ENCODE results near the gene NIPAL1. TPM values are rescaled to one million over a fixed set of nuclear protein-coding genes. Genes with fewer than 3 reads are reported as not detected.

NIPAL1 gene
- total RNA-seq, 4 donors from 2014 or later = 0.87 to 3.1 (median 1.9) TPM

GRCh38 chr4:48068182-48068581, 51.6 kb downstream of the NIPAL1 start:
- H3K36me3 ChIP-seq = no peaks in the 10 kb centered on the region
- WGBS, 2 donors = 80 to 91% methylated on average over 2 of the region's 2 CpGs
- H3K4me1 ChIP-seq = no peaks in the 10 kb centered on the region
- no peaks in the 10 kb centered on the region for H3K27me3 ChIP-seq
- H3K9me3 ChIP-seq = no peaks in the 10 kb centered on the region
- no peak overlapping the region for H3K4me3 ChIP-seq
- DNase-seq (ENCODE audit: low spot score in 2 of 2) = no peak
- TF ChIP-seq POLR2A (IDR thresholded peaks at IDR 0.05) = no peak
- no peak for TF ChIP-seq CTCF (IDR thresholded peaks at IDR 0.05)
- TF ChIP-seq EP300 (IDR thresholded peaks at IDR 0.05) = no peak
- H3K27ac ChIP-seq = no peak overlapping the region

GRCh38 chr4:48069026-48069425, 52.5 kb downstream of the NIPAL1 start:
- Histone ChIP-seq H3K4me1 (no peaks in the 10 kb centered on the region), H3K36me3 (no peaks in the 10 kb centered on the region), H3K4me3 (no peak overlapping the region), H3K27ac (no peak overlapping the region), H3K9me3 (no peaks in the 10 kb centered on the region), H3K27me3 (no peaks in the 10 kb centered on the region)
- WGBS, 2 donors = 20 to 27% methylated on average over 2 of the region's 2 CpGs
- DNase-seq (ENCODE audit: low spot score in 2 of 2) = no peak
- TF ChIP-seq CTCF (IDR thresholded peaks at IDR 0.05) (no peak), POLR2A (IDR thresholded peaks at IDR 0.05) (no peak), EP300 (IDR thresholded peaks at IDR 0.05) (no peak)

GRCh38 chr4:48071191-48071590, 54.6 kb downstream of the NIPAL1 start:
- no peak for DNase-seq (ENCODE audit: low spot score in 2 of 2)
- TF ChIP-seq CTCF (IDR thresholded peaks at IDR 0.05) (no peak), EP300 (IDR thresholded peaks at IDR 0.05) (no peak)
- no peaks in the 10 kb centered on the region for H3K9me3 ChIP-seq
- no peaks in the 10 kb centered on the region for H3K27me3 ChIP-seq
- H3K36me3 ChIP-seq = no peaks in the 10 kb centered on the region
- H3K4me1 ChIP-seq = no peaks in the 10 kb centered on the region
- no peak overlapping the region for H3K27ac ChIP-seq
- H3K4me3 ChIP-seq = no peak overlapping the region
- 54 to 67% methylated on average over 3 of the region's 3 CpGs for WGBS, 2 donors

GRCh38 chr4:48073567-48074103, 57.1 kb downstream of the NIPAL1 start:
- TF ChIP-seq POLR2A (IDR thresholded peaks at IDR 0.05) (no peak), CTCF (IDR thresholded peaks at IDR 0.05) (no peak), EP300 (IDR thresholded peaks at IDR 0.05) (no peak)
- no peak for DNase-seq (ENCODE audit: low spot score in 2 of 2)
- Histone ChIP-seq H3K4me1 (no peaks in the 10 kb centered on the region), H3K4me3 (no peak overlapping the region), H3K27me3 (no peaks in the 10 kb centered on the region), H3K27ac (no peak overlapping the region), H3K9me3 (no peaks in the 10 kb centered on the region), H3K36me3 (no peaks in the 10 kb centered on the region)
- 33 to 39% methylated on average over 3 of the region's 3 CpGs for WGBS, 2 donors

GRCh38 chr4:48074657-48075056, 58.1 kb downstream of the NIPAL1 start:
- WGBS, 2 donors = 38 to 51% methylated on average over 1 of the region's 1 CpG
- H3K4me3 ChIP-seq = no peak overlapping the region
- TF ChIP-seq POLR2A (IDR thresholded peaks at IDR 0.05) (no peak), EP300 (IDR thresholded peaks at IDR 0.05) (no peak), CTCF (IDR thresholded peaks at IDR 0.05) (no peak)
- H3K4me1 ChIP-seq = no peaks in the 10 kb centered on the region
- no peaks in the 10 kb centered on the region for H3K36me3 ChIP-seq
- no peak overlapping the region for H3K27ac ChIP-seq
- DNase-seq (ENCODE audit: low spot score in 2 of 2) = no peak
- H3K27me3 ChIP-seq = no peaks in the 10 kb centered on the region
- H3K9me3 ChIP-seq = no peaks in the 10 kb centered on the region

Data from tibial nerve (tissue), 4 donors.